NCI-H82 treated with DMSO at 0.1 percent for 48 hours (cell line): Measurements from ENCODE around the gene RDH8.

ENCODE experiments used
- DNase-seq: peaks from one replicate; lab custom pipeline; 2025; ENCODE audit not compliant: unreplicated experiment; lab: John Stamatoyannopoulos, UW

The RDH8 gene

DNA sequence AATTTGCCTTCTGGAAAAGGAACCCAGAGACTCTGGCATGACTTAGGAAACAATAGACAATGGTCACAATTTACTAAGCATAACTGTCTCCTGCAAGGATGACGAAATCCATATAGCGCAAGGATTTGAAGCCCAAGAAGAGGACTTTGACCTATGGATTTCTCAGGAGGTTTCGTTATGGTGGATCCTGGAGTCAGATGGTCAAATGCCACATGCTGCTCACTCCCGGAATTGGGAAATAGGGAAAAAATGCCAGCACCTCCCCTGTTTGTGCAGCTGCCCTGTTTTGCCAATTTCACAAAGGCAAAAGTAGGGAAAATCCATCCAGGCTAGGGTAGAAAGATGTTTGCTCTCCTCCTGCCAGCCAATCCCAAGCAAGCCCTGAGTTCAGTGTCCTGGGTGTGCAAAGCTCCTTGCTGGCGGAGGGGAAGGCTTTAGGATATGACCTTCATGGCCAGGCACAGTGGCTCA, 23.4 kb downstream of the RDH8 start:
- no peak for DNase-seq

DNA sequence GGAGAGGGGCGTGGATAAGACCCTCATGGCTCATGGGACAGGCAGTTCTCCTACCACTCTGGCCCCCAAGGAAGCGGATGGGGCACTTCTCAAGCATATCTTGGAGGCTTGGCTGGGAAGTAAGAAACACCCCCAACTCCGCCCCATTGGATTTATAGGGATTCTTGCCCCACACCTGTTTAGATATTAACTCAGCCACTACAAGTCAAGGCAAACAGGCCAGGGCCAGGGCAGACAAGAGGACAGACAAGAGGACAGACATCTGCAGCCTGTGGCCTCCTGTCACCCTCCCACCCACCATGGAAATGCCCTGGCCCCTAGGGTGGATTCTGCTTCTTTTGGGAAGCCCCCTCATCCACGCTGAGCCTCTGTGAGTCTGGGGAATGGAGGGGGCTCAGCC, 24.1 kb downstream of the RDH8 start:
- no peak for DNase-seq

DNA sequence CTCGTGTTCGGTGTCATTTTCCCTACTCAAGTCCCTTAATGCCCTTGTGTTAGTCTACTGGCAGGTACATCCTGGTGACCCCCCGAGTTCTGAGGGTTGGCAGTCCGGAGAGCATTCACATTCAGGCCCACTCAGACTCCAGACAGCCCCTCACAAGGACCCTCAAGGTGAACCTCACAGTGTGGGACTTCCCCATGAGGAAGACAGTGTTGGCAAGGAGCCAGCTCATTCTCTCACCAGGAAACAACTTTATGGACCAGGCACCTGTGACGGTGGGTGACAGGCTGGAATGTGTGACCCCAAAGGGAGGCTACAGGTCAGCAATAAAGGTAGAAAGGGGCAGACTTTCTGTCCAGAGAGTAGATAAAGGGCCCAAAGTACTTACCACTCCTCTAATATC, 24.5 kb downstream of the RDH8 start:
- no peak for DNase-seq

DNA sequence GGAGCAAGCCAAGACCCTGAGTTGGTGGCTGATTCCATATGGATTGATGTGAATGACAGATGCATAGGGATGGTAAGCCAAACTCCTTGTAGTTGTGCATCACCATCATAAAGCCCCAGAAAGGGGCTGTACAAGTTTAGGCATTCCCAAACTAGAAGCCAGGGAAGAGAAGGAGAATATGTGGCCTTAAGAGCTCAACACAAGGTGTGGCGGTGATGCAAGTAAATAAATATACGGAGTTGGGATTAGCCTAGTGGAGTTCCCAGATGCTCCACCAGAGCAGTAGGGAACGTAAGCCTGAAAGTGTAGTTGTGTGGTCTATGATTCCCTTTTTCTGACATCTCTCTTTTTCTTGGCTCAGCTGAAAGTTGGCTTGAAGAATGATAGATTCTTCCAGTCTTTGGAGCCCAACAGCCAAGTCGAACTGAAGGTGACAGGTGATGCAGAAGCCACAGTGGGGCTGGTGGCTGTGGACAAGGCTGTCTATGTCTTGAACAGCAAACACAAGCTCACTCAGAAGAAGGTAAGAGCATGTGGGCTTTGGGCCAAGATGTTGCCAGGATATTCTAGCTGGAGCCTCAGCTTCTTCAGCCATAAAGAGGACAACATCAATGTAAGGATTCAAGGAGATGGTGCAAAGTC, 30.1 kb downstream of the RDH8 start:
- DNase-seq = no peak

DNA sequence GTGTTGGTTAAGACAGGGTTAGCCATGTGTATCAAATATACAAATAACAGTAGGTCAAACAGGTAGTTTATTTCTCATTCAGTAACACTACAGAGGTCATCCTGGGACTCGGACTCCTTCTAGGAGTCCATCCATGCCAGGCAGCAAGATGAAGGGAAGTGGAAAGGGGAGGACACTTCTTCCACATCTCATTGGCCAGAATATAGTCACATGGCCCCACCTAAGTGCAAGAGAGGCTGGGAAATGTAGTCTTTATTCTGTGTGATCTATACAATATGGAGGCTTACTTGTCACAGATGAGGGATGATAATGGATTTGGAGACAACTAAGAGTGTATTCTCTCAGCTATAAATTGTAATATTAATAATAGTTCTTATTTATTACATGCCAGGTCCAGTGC, 31.1 kb downstream of the RDH8 start:
- no peak for DNase-seq

DNA sequence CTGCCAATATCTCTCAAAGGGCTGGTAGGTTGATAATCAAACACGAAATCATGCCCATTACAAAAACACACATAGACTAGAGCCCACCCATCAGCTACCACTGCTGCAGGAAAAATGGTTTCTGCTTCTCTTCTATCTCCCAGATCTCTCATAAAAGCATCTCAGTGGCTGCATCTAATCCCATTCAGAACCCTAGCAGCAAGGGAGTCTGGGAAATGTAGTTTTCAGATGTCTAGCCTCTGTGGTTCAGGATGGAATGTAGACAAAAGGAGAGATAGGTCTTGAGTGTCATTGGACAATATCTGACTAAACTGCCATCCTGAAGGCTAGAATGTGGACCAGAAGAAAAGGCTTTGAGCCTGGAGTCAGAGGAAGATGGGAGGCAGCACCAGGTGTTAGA, 32.1 kb downstream of the RDH8 start:
- no peak for DNase-seq

DNA sequence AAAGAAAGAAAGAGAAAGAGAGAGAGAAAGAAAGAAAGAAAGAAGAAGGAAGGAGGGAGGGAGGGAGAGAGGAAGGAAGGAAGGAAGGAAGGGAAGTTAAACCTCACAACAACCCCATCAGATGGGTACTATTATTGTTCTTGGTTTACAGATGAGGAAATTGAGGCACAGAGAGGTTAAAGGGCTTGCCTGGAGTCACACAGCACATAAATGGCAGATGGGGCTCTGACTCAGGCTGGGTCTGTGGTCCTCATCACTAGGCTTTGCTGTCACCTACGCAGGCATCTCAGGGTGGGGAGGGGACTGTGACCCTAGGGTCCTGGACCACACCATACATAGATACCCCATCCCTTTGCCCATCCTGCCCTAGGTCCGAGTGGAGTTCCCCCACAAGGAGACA, 36.3 kb downstream of the RDH8 start:
- DNase-seq = no peak

DNA sequence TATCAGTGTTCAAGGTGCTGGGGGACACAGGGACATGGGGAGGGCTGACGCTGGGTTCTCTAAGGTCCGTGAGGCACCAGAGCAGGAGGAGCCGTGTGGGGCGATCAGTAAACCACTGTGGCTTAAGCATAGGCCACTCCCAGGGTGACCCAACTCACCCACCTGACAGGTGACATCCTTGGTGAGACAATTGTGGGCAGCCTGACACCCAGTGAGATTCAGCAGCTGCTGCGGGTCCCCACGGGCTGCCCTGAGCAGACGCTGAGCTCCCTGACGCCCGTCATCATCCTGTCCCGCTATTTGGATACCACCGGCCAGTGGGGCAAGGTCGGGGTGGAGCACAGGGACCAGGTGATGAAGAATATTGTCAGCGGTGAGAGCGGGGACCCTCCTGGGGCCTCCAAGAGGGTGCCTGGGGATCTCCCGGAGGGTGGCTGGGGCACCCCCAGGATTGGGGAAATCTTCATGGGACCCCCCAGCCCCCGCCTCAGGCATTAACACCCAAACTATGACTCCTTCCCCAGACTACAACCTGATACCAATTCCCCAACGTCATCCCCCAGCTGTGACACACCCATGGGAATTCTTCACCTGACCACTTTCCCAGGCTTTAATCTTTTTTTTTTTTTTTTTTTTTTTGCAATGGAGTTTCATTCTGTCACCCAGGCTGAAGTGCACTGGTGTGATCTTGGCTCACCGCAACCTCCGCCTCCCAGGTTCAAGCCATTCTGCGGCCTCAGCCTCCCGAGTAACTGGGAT, 39.5 kb downstream of the RDH8 start:
- no peak for DNase-seq

DNA sequence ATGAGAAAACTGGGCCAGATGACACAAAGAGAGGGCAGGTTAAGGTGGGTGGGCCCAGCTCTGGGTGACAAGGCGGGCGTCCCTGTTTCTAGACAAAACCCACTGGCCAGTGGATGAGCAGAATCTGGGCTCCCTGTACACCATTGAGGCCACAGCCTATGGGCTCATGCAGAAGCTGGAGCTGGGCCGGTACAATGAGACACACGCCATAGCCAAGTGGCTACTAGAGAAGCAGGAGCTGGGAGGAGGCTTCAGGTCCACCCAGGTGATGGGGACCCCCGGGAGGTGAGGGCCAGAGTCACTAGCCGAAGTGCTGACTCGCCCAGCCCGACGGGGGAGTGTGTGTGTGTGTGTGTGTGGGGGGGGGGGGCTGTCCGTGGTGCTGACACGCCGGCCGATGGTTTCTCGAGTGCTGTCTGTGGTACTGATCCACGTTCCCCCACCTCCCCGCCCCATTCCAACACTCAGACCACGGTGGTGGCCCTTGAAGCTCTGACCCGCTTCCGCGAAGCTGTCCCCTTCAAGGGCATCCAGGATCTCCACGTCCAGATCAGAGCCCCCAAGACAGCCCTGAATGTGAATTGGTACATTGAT, 48.5 kb downstream of the RDH8 start:
- DNase-seq = no peak

DNA sequence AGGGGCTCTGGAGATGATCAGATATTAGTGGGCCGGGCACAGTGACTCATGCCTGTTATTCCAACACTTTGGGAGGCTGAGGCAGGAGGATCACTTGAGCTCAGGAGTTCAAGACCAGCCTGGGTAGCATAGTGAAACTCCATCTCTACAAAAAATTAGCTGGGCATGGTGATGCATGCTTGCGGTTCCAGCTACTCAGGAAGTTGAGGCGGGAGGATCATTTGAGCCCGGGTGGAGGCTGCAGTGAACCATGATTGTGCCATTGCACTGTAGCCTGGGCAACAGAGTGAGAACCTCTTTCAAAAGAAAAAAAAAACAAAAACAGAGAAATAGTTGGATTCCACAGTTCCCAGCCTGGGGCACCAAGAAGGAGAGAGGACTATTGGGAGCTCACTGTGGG, 54.9 kb downstream of the RDH8 start:
- no peak for DNase-seq

DNA sequence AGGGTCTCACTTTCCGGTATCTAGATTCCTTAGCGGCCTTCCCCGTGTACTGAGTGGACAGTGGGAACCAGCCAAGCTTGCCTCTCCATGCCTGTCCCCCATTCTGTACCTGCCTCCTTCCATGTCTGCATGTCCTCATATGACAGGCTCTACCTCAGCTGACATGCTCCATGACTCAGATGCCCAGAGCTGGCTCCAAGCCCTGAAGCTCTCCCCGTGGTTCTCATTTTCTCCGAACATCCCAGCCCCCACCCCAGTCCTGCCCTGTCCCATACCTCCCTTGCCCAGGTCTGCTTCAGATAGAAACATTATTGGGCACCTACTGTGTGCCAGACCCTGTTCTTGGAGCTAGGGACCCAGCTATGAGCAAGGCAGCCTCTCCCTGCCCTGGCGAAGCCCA, 55.8 kb downstream of the RDH8 start:
- DNase-seq = no peak

DNA sequence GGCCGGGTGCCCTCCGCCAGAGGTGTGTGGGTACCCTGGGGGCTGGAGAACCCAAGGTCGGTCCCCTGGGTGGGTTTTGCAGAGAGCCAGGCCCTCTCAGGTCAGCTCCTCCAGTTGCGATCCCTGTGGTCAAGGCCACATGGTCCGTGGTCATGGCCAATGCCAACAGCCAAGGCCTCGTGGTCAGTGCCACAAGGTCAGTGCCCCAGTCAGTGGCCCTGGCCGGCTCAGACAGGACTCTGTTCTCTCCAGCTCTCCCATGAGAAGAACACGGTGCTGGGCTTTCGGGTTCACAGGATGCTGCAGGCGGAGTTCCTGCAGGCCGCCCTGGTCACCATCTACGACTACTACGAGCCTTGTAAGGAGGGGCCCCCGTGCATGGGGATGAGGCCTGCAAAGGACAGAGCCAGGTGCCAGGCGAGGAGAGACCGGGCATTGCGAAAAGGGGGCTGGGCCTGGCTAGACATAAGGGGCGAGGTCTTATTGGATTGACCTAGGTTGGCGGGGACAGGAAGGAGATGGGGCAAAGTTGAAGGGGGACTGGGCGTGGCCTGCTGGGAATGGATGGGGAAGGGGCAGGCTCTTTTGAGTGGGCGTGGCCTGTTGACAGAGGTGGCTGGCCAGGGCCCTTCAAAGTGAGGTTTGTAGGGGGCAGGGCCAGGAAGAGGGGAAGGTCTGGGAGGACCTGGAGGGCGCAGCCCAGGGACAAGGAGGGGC, 57.6 kb downstream of the RDH8 start:
- DNase-seq = no peak
